Ishikawa (cell line): ENCODE data around the gene CHRDL2.

Experiments used
- EGR1 ChIP-seq: IDR thresholded peaks from 2 replicates; pipeline ENCODE4 v1.6.1; 2012
- EP300 ChIP-seq: IDR thresholded peaks from 2 replicates; pipeline ENCODE4 v1.6.1; 2012; ENCODE audit warnings: borderline replicate concordance
- NFIC ChIP-seq: IDR thresholded peaks from 2 replicates; pipeline ENCODE4 v1.6.1; 2012
- RAD21 ChIP-seq: IDR thresholded peaks from 2 replicates; pipeline ENCODE4 v1.6.1; 2012; ENCODE audit warnings: low read depth
- TAF1 ChIP-seq: IDR thresholded peaks from 2 replicates; pipeline ENCODE4 v1.6.1; 2012; ENCODE audit warnings: low read depth, mild to moderate bottlenecking
- YY1 ChIP-seq: IDR thresholded peaks from 2 replicates; pipeline ENCODE4 v1.6.1; 2012; ENCODE audit warnings: low read depth
- TF ChIP-seq, protein P1 (sequence below): IDR thresholded peaks from 2 replicates; pipeline ENCODE4 v1.6.1; 2012

- TF ChIP-seq NFIC (no peak), EGR1 (no peak), YY1 (no peak), EP300 (no peak), TAF1 (no peak), RAD21 (no peak)
- TF ChIP-seq, protein P1, sequence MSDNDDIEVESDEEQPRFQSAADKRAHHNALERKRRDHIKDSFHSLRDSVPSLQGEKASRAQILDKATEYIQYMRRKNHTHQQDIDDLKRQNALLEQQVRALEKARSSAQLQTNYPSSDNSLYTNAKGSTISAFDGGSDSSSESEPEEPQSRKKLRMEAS, result no peak
These were observed 20.1 kb upstream of the CHRDL2 start for GRCh38 chr11:74751303-74751702.
